Measurements from ENCODE around the gene MLF1.

- TF ChIP-seq, protein P1, sequence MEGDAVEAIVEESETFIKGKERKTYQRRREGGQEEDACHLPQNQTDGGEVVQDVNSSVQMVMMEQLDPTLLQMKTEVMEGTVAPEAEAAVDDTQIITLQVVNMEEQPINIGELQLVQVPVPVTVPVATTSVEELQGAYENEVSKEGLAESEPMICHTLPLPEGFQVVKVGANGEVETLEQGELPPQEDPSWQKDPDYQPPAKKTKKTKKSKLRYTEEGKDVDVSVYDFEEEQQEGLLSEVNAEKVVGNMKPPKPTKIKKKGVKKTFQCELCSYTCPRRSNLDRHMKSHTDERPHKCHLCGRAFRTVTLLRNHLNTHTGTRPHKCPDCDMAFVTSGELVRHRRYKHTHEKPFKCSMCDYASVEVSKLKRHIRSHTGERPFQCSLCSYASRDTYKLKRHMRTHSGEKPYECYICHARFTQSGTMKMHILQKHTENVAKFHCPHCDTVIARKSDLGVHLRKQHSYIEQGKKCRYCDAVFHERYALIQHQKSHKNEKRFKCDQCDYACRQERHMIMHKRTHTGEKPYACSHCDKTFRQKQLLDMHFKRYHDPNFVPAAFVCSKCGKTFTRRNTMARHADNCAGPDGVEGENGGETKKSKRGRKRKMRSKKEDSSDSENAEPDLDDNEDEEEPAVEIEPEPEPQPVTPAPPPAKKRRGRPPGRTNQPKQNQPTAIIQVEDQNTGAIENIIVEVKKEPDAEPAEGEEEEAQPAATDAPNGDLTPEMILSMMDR (IDR thresholded peaks at IDR 0.05) = no peak
- TF ChIP-seq EZH2 (IDR thresholded peaks at IDR 0.05; ENCODE audit: borderline replicate concordance, insufficient read depth, low read depth, low read length, poor library complexity, severe bottlenecking) = no peak
Observed at GRCh38 chr3:158522221-158523136, 48.5 kb upstream of the MLF1 start.

Measured in B cell (primary cell).